Stimulated activated effector memory CD8-positive, alpha-beta T cell treated with anti-CD3 and anti-CD28 coated beads, Interleukin-12 subunit alpha, Interleukin-12 subunit beta, amount 100 ng/mL, for 72 hours (primary cell): Measurements from ENCODE around the gene COPZ2.
A peak's percentile ranks its signal among the peaks of the same experiment; 100 is the strongest.

Source experiments
- ATAC-seq: fragments of 150-1000 bp; cut with Tn5 transposase; 2 replicates; pipeline ENCODE4 v1.10.0; 2021
- DNase-seq, 2 donors: peaks; one replicate each; pipeline ENCODE4 v3.0.0; 2021 to 2022; ENCODE audit warnings: low spot score in 2 of 2
- H3K27ac Mint-ChIP-seq: one replicate; pipeline ENCODE4 v1.8.0; 2022; ENCODE audit warnings: mild to moderate bottlenecking, mixed read lengths
- H3K36me3 Mint-ChIP-seq: one replicate; pipeline ENCODE4 v1.8.0; 2022; ENCODE audit warnings: mild to moderate bottlenecking, mixed read lengths
- H3K4me1 Mint-ChIP-seq: one replicate; pipeline ENCODE4 v1.8.0; 2022; ENCODE audit warnings: mixed read lengths
- H3K4me3 Mint-ChIP-seq: one replicate; pipeline ENCODE4 v1.8.0; 2022; ENCODE audit warnings: mild to moderate bottlenecking, mixed read lengths
- H3K9me3 Mint-ChIP-seq: one replicate; pipeline ENCODE4 v1.8.0; 2022; ENCODE audit warnings: mixed read lengths

COPZ2 gene

DNA sequence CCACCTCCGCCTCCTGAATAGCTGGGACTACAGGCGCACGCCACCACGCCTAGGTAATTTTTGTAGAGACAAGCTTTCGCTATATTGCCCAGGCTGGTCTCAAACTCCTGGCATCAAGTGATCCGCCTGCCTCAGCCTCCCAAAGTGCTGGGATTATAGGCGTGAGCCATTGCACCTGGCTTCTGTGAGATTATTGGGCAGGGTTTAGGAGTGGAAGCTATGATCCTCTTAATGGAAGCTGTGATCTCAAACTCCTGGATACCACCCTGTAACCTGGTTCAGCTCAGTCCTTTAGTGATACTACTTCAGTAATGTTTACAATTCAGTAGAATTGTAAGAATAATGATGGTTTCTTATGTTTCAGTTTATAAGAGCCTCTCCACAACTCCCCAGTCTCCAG, 24.7 kb upstream of the COPZ2 start:
- Mint-ChIP-seq H3K27ac (no peak overlapping the region), H3K36me3 (peaks cover 100% of the 10 kb centered on the region), H3K9me3 (no peaks in the 10 kb centered on the region), H3K4me3 (no peak overlapping the region), H3K4me1 (peaks cover 29% of the 10 kb centered on the region)
- ATAC-seq: no peak
- no peak for DNase-seq

DNA sequence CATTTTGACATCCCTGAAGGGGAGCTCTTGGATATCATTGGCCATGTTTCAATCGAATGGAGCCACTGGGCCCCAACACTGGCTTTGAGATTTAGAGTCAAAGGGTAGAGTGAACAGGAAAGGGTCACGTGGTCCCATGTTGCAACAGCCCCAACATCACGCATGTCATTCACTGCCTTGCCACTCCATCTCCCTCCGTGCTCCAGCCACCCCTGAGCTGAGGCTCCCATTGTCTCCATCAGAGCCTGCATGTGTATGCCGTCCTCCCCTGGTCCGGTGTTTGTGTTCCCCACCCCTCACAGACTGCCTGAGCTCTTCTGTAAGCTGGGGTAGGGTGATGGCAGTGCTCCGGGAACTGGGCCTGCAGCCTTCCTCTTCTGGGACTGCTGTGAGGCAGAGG, 22.7 kb upstream of the COPZ2 start:
- Mint-ChIP-seq H3K9me3 (no peaks in the 10 kb centered on the region), H3K4me3 (no peak overlapping the region), H3K27ac (peak overlapping the region; percentile 7), H3K4me1 (peaks cover 44% of the 10 kb centered on the region), H3K36me3 (peaks cover 100% of the 10 kb centered on the region)
- ATAC-seq (no peak), DNase-seq (no peak)

GRCh38 chr17:48059125-48059668, 21.6 kb upstream of the COPZ2 start:
- Mint-ChIP-seq H3K4me3 (no peak overlapping the region), H3K27ac (peak overlapping the region; percentile 86), H3K36me3 (peaks cover 94% of the 10 kb centered on the region), H3K4me1 (peaks cover 49% of the 10 kb centered on the region), H3K9me3 (no peaks in the 10 kb centered on the region)
- ATAC-seq (no peak), DNase-seq (no peak)

- peak overlapping the region; percentile 86 for H3K27ac Mint-ChIP-seq
- no peak for ATAC-seq
Observed at GRCh38 chr17:48058393-48059124, 21.0 kb upstream of the COPZ2 start.

GRCh38 chr17:48057626-48058025, 20.0 kb upstream of the COPZ2 start:
- H3K36me3 Mint-ChIP-seq: peaks cover 94% of the 10 kb centered on the region
- no peak overlapping the region for H3K4me3 Mint-ChIP-seq
- DNase-seq (no peak), ATAC-seq (no peak)
- H3K27ac Mint-ChIP-seq: peak overlapping the region; percentile 97
- no peaks in the 10 kb centered on the region for H3K9me3 Mint-ChIP-seq
- H3K4me1 Mint-ChIP-seq: peaks cover 61% of the 10 kb centered on the region

More at GRCh38 chr17:48058393-48059124, 21.0 kb upstream of the COPZ2 start:
- Mint-ChIP-seq H3K9me3 (no peaks in the 10 kb centered on the region), H3K4me3 (no peak overlapping the region), H3K36me3 (peaks cover 94% of the 10 kb centered on the region), H3K4me1 (peaks cover 52% of the 10 kb centered on the region)
- DNase-seq: no peak

DNA sequence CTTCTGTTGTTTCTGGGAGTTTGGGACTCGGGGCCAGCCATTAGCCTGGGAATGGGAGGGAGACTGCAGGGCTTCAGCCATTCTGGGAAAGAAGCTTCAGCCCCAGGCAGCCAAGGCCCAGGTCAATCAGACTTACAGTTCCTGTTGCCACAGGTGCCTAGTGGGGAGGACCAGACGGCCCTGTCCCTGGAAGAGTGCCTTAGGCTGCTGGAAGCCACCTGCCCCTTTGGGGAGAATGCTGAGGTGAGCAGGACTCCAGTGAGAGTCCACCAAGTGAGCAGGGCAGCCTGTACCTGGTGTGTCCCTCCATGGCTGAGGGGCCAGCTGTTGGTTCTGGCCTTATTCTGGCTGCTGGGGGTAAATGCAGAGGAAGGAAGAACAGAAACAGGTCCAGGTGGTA, 19.3 kb upstream of the COPZ2 start:
- Mint-ChIP-seq H3K4me3 (peak overlapping the region; percentile 68), H3K36me3 (peaks cover 94% of the 10 kb centered on the region)

GRCh38 chr17:48056246-48056745, 18.7 kb upstream of the COPZ2 start:
- Mint-ChIP-seq H3K4me3 (peak overlapping the region; percentile 68), H3K4me1 (peaks cover 74% of the 10 kb centered on the region), H3K36me3 (peaks cover 94% of the 10 kb centered on the region), H3K27ac (peak overlapping the region; percentile 97), H3K9me3 (no peaks in the 10 kb centered on the region)
- ATAC-seq (no peak), DNase-seq (no peak)

More for the DNA sequence above, 19.3 kb upstream of the COPZ2 start:
- Mint-ChIP-seq H3K4me1 (peaks cover 68% of the 10 kb centered on the region), H3K27ac (peak overlapping the region; percentile 97), H3K9me3 (no peaks in the 10 kb centered on the region)
- DNase-seq (no peak), ATAC-seq (no peak)

- peaks cover 94% of the 10 kb centered on the region for H3K36me3 Mint-ChIP-seq
Observed at GRCh38 chr17:48055531-48056245, 18.1 kb upstream of the COPZ2 start.

DNA sequence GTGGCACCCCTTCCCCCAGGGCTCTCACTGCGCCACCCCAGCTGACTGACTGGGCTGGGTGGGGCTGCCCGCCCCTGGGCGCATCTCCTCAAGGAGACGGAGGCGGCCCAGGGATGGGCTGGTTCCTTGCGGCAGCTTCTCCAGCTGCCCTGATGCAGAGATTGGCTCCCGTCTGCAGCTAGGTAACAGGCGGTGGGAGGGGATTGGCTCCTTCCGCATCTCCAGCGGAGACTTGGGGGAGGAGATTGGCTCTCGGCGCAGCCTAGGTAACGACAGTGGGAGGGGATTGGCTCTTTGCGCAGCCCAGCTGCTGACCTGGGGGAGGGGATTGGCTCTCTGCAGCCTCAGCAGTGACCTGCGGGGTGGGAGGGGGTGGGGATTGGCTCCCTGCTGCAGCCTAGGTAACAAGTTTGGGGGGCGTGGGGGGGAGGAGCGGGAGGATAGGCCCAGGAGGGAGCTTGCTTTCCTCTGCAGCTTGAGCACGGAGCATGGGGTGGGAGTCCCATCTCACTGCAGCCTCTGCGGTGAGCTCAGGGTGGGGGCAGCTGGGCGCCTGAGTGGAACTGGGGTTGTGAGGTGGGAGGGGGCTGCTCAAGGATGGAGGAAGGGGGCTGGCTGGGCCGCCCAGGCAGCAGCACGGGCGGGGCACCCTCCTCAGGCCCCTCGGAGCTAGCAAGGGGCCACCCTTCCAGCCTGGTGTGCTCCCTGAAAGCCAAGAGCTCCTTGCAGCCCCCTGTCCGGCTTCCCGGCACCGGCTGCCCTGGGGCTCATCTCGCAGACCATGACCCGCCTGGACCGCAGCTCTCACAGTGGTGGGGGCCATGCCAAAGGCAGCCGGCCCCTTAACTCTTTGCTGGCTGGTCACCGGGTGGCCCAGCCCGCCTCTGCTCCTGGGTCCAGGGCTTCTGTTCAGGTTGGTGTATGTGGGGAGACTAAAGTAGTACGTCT, 16.9 kb upstream of the COPZ2 start:
- H3K27ac Mint-ChIP-seq: peak overlapping the region; percentile 97
- H3K4me3 Mint-ChIP-seq: peak overlapping the region; percentile 68
- no peaks in the 10 kb centered on the region for H3K9me3 Mint-ChIP-seq
- ATAC-seq (no peak), DNase-seq (no peak)
- H3K36me3 Mint-ChIP-seq: peaks cover 94% of the 10 kb centered on the region
- H3K4me1 Mint-ChIP-seq: peaks cover 81% of the 10 kb centered on the region

More at GRCh38 chr17:48055531-48056245, 18.1 kb upstream of the COPZ2 start:
- ATAC-seq (peak; percentile 77), DNase-seq (peak in 1 of 2 donors; percentile 66)
- H3K27ac Mint-ChIP-seq: peak overlapping the region; percentile 97
- no peaks in the 10 kb centered on the region for H3K9me3 Mint-ChIP-seq
- peak overlapping the region; percentile 68 for H3K4me3 Mint-ChIP-seq
- H3K4me1 Mint-ChIP-seq: peaks cover 78% of the 10 kb centered on the region

GRCh38 chr17:48053758-48054237, 16.2 kb upstream of the COPZ2 start:
- no peaks in the 10 kb centered on the region for H3K9me3 Mint-ChIP-seq
- peaks cover 94% of the 10 kb centered on the region for H3K36me3 Mint-ChIP-seq
- H3K4me1 Mint-ChIP-seq: peaks cover 81% of the 10 kb centered on the region
- H3K4me3 Mint-ChIP-seq: peak overlapping the region; percentile 86
- ATAC-seq: no peak
- DNase-seq: no peak
- H3K27ac Mint-ChIP-seq: peak overlapping the region; percentile 85

DNA sequence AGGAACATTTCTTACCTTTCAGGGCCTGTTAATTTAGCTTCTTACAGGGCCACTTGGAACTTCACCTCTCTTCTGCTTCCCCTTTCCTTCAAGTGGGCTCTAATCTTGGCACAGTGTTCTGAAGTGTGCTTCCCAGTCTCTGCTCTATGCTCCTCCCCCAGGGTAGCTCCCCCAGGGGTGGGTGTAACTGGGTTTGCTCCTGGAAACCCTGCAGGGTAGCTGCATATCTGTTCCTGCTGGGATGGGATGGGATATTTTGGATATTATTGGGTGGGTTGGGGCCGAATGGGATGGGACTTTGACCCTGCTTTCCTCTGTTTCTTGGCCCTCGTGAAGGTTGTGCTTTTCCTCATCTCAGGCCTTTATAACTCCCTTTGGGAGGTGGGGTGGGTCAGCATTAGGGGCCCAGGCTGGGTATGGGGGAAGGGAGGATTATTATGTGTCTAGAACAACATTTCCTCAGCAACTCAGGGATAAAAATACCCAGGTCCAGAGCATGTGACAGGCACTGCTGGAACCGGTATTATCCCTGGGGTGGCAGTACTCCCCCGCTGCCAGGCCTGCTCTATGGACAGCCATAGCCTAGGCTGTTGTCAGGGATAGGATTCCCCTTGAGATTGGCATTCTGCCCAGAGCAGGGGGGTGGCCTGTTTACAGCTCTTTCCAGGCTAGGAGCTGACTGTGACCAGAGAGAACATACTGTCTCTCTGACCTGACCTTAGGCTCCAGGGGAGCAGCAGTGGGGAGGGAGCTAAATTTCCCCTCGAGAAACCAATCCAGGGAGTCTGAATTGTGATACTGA, 15.6 kb upstream of the COPZ2 start:
- H3K4me1 Mint-ChIP-seq: peaks cover 76% of the 10 kb centered on the region
- peak overlapping the region; percentile 86 for H3K4me3 Mint-ChIP-seq
- H3K27ac Mint-ChIP-seq: peak overlapping the region; percentile 85
- H3K36me3 Mint-ChIP-seq: peaks cover 94% of the 10 kb centered on the region
- ATAC-seq (no peak), DNase-seq (no peak)
- H3K9me3 Mint-ChIP-seq: no peaks in the 10 kb centered on the region

GRCh38 chr17:48051706-48052486, 14.3 kb upstream of the COPZ2 start:
- DNase-seq (no peak), ATAC-seq (no peak)
- peak overlapping the region; percentile 85 for H3K27ac Mint-ChIP-seq
- peak overlapping the region; percentile 86 for H3K4me3 Mint-ChIP-seq
- peaks cover 83% of the 10 kb centered on the region for H3K4me1 Mint-ChIP-seq
- H3K36me3 Mint-ChIP-seq: peaks cover 93% of the 10 kb centered on the region
- no peaks in the 10 kb centered on the region for H3K9me3 Mint-ChIP-seq

- Mint-ChIP-seq H3K27ac (peak overlapping the region; percentile 76), H3K36me3 (peaks cover 86% of the 10 kb centered on the region), H3K4me1 (peaks cover 83% of the 10 kb centered on the region), H3K9me3 (no peaks in the 10 kb centered on the region), H3K4me3 (peak overlapping the region; percentile 86)
- ATAC-seq (no peak), DNase-seq (no peak)
Observed at GRCh38 chr17:48051283-48051682, 13.7 kb upstream of the COPZ2 start.
